C4-2B (cell line): ENCODE measurements around the gene PDE4B.

ENCODE experiments used
- H3K27ac ChIP-seq: fragments of 450-650 bp; 2 replicates; pipeline ENCODE4 v1.5.1; 2017
- CTCF ChIP-seq: fragments of 450-650 bp; conservative IDR thresholded peaks from 2 replicates; pipeline ENCODE4 v1.5.1; 2017; ENCODE audit warnings: mild to moderate bottlenecking
- ZFX ChIP-seq: fragments of 450-650 bp; IDR thresholded peaks from 2 replicates; pipeline ENCODE4 v1.6.1; 2017

Gene PDE4B

GRCh38 chr1:66353257-66353656 lies 560.6 kb downstream of the PDE4B start:
- H3K27ac ChIP-seq: no peak overlapping the region
- TF ChIP-seq CTCF: no peak
- no peak for TF ChIP-seq ZFX

GRCh38 chr1:66354311-66355201 lies 561.9 kb downstream of the PDE4B start:
- no peak for TF ChIP-seq ZFX
- TF ChIP-seq CTCF: no peak
- H3K27ac ChIP-seq: no peak overlapping the region

GRCh38 chr1:66355756-66356155 lies 563.1 kb downstream of the PDE4B start:
- H3K27ac ChIP-seq: no peak overlapping the region
- TF ChIP-seq ZFX (no peak), CTCF (no peak)

- no peak for TF ChIP-seq ZFX
- TF ChIP-seq CTCF: no peak
- H3K27ac ChIP-seq: no peak overlapping the region
Measured at GRCh38 chr1:66356605-66357004, 563.9 kb downstream of the PDE4B start.

GRCh38 chr1:66357021-66357420 lies 564.3 kb downstream of the PDE4B start:
- TF ChIP-seq CTCF (no peak), ZFX (no peak)

GRCh38 chr1:66357478-66358197 lies 564.9 kb downstream of the PDE4B start:
- TF ChIP-seq CTCF: no peak
- TF ChIP-seq ZFX: no peak

More at GRCh38 chr1:66357021-66357420, 564.3 kb downstream of the PDE4B start:
- no peak overlapping the region for H3K27ac ChIP-seq

GRCh38 chr1:66359269-66359668 lies 566.6 kb downstream of the PDE4B start:
- H3K27ac ChIP-seq: no peak overlapping the region
- TF ChIP-seq CTCF: no peak
- no peak for TF ChIP-seq ZFX

More at GRCh38 chr1:66357478-66358197, 564.9 kb downstream of the PDE4B start:
- no peak overlapping the region for H3K27ac ChIP-seq
